Measurements from ENCODE around the gene RHBDD2.
"Not testable (repeated sequence)": the region's sequence is repeated elsewhere in the genome, so short reads cannot be mapped to it uniquely, and the experiment has no call there.

RHBDD2 gene

GRCh38 chr7:75849573-75849972 lies 29.3 kb upstream of the RHBDD2 start:
- no peaks in the 10 kb centered on the region for H3K27me3 Mint-ChIP-seq
- DNase-seq (no peak), ATAC-seq (replicated peaks) (no peak)
- no peaks in the 10 kb centered on the region for H3K4me1 Mint-ChIP-seq (ENCODE audit: low read depth in 2 of 2)
- H3K27ac Mint-ChIP-seq, result no peak overlapping the region
- no peaks in the 10 kb centered on the region for H3K9me3 Mint-ChIP-seq
- no peak overlapping the region for H3K4me3 Mint-ChIP-seq
- H3K36me3 Mint-ChIP-seq (ENCODE audit: insufficient read depth), result no peaks in the 10 kb centered on the region

GRCh38 chr7:75850235-75850634 lies 28.6 kb upstream of the RHBDD2 start:
- Mint-ChIP-seq H3K4me1 (ENCODE audit: low read depth in 2 of 2) (no peaks in the 10 kb centered on the region), H3K36me3 (ENCODE audit: insufficient read depth) (no peaks in the 10 kb centered on the region), H3K27ac (no peak overlapping the region), H3K27me3 (no peaks in the 10 kb centered on the region), H3K9me3 (no peaks in the 10 kb centered on the region), H3K4me3 (no peak overlapping the region)
- ATAC-seq (replicated peaks) (no peak), DNase-seq (no peak)

- H3K4me1 Mint-ChIP-seq (ENCODE audit: low read depth in 2 of 2), result no peaks in the 10 kb centered on the region
- no peak overlapping the region for H3K4me3 Mint-ChIP-seq
- no peaks in the 10 kb centered on the region for H3K27me3 Mint-ChIP-seq
- H3K27ac Mint-ChIP-seq, result no peak overlapping the region
- H3K9me3 Mint-ChIP-seq, result no peaks in the 10 kb centered on the region
- no peak for DNase-seq
- no peak for ATAC-seq (replicated peaks)
- H3K36me3 Mint-ChIP-seq (ENCODE audit: insufficient read depth), result no peaks in the 10 kb centered on the region
These were observed 24.6 kb upstream of the RHBDD2 start for GRCh38 chr7:75854233-75854632.

- not testable (repeated sequence) for ATAC-seq (replicated peaks); H3K4me1 Mint-ChIP-seq (ENCODE audit: low read depth in 2 of 2); DNase-seq; H3K36me3 Mint-ChIP-seq (ENCODE audit: insufficient read depth); H3K27ac Mint-ChIP-seq; H3K27me3 Mint-ChIP-seq; H3K4me3 Mint-ChIP-seq; H3K9me3 Mint-ChIP-seq
These were observed 24.0 kb upstream of the RHBDD2 start for GRCh38 chr7:75854813-75855345.

GRCh38 chr7:75856536-75856935 lies 22.3 kb upstream of the RHBDD2 start:
- no peaks in the 10 kb centered on the region for H3K36me3 Mint-ChIP-seq (ENCODE audit: insufficient read depth)
- H3K4me3 Mint-ChIP-seq, result no peak overlapping the region
- no peak overlapping the region for H3K27ac Mint-ChIP-seq
- H3K4me1 Mint-ChIP-seq (ENCODE audit: low read depth in 2 of 2), result no peaks in the 10 kb centered on the region
- no peaks in the 10 kb centered on the region for H3K9me3 Mint-ChIP-seq
- ATAC-seq (replicated peaks) (peak; percentile 21), DNase-seq (no peak)
- H3K27me3 Mint-ChIP-seq, result no peaks in the 10 kb centered on the region

GRCh38 chr7:75858410-75858809 lies 20.4 kb upstream of the RHBDD2 start:
- ATAC-seq (replicated peaks) (no peak), DNase-seq (no peak)
- no peak overlapping the region for H3K4me3 Mint-ChIP-seq
- no peaks in the 10 kb centered on the region for H3K9me3 Mint-ChIP-seq
- no peak overlapping the region for H3K27ac Mint-ChIP-seq
- no peaks in the 10 kb centered on the region for H3K4me1 Mint-ChIP-seq (ENCODE audit: low read depth in 2 of 2)
- peaks cover 4 to 5% of the 10 kb centered on the region in 2 donors for H3K27me3 Mint-ChIP-seq
- H3K36me3 Mint-ChIP-seq (ENCODE audit: insufficient read depth), result peaks cover 3% of the 10 kb centered on the region

- Mint-ChIP-seq H3K9me3 (no peaks in the 10 kb centered on the region), H3K4me3 (no peak overlapping the region), H3K27me3 (peaks cover 17 to 23% of the 10 kb centered on the region in 2 donors), H3K4me1 (ENCODE audit: low read depth in 2 of 2) (peaks cover 4 to 5% of the 10 kb centered on the region in 2 donors), H3K36me3 (ENCODE audit: insufficient read depth) (peaks cover 7% of the 10 kb centered on the region), H3K27ac (no peak overlapping the region)
- ATAC-seq (replicated peaks), result no peak
- DNase-seq, result no peak
These were observed 17.2 kb upstream of the RHBDD2 start for GRCh38 chr7:75861636-75862035.

- H3K36me3 Mint-ChIP-seq (ENCODE audit: insufficient read depth); H3K4me1 Mint-ChIP-seq (ENCODE audit: low read depth in 2 of 2); H3K9me3 Mint-ChIP-seq; H3K4me3 Mint-ChIP-seq; ATAC-seq (replicated peaks); H3K27ac Mint-ChIP-seq; DNase-seq: not testable (repeated sequence)
- peaks cover 22 to 27% of the 10 kb centered on the region in 2 donors for H3K27me3 Mint-ChIP-seq
These were observed 14.6 kb upstream of the RHBDD2 start for GRCh38 chr7:75864251-75864650.

GRCh38 chr7:75866114-75866488 lies 12.7 kb upstream of the RHBDD2 start:
- Mint-ChIP-seq H3K27ac (no peak overlapping the region), H3K9me3 (no peaks in the 10 kb centered on the region), H3K4me1 (ENCODE audit: low read depth in 2 of 2) (peaks cover 4 to 5% of the 10 kb centered on the region in 2 donors), H3K4me3 (no peak overlapping the region), H3K36me3 (ENCODE audit: insufficient read depth) (peaks cover 7% of the 10 kb centered on the region), H3K27me3 (peaks cover 22 to 27% of the 10 kb centered on the region in 2 donors)
- DNase-seq, result no peak
- ATAC-seq (replicated peaks), result peak; percentile 7

- H3K9me3 Mint-ChIP-seq, result no peaks in the 10 kb centered on the region
These were observed 12.1 kb upstream of the RHBDD2 start for GRCh38 chr7:75866489-75867389.

GRCh38 chr7:75867390-75867717 lies 11.5 kb upstream of the RHBDD2 start:
- Mint-ChIP-seq H3K27me3 (peaks cover 22 to 27% of the 10 kb centered on the region in 2 donors), H3K4me1 (ENCODE audit: low read depth in 2 of 2) (peaks cover 4 to 5% of the 10 kb centered on the region in 2 donors), H3K27ac (no peak overlapping the region), H3K9me3 (no peaks in the 10 kb centered on the region), H3K36me3 (ENCODE audit: insufficient read depth) (peaks cover 7% of the 10 kb centered on the region), H3K4me3 (no peak overlapping the region)
- DNase-seq (no peak), ATAC-seq (replicated peaks) (no peak)

More at GRCh38 chr7:75866489-75867389, 12.1 kb upstream of the RHBDD2 start:
- Mint-ChIP-seq H3K4me3 (no peak overlapping the region), H3K27me3 (peaks cover 22 to 27% of the 10 kb centered on the region in 2 donors), H3K4me1 (ENCODE audit: low read depth in 2 of 2) (peaks cover 4 to 5% of the 10 kb centered on the region in 2 donors), H3K36me3 (ENCODE audit: insufficient read depth) (peaks cover 7% of the 10 kb centered on the region), H3K27ac (no peak overlapping the region)
- DNase-seq (peak; percentile 18 to 29 (median 23)), ATAC-seq (replicated peaks) (peak; percentile 69)

- H3K4me1 Mint-ChIP-seq (ENCODE audit: low read depth in 2 of 2), result peaks cover 4 to 5% of the 10 kb centered on the region in 2 donors
- no peak overlapping the region for H3K27ac Mint-ChIP-seq
- DNase-seq (no peak), ATAC-seq (replicated peaks) (no peak)
- no peaks in the 10 kb centered on the region for H3K9me3 Mint-ChIP-seq
- H3K4me3 Mint-ChIP-seq, result no peak overlapping the region
- H3K27me3 Mint-ChIP-seq, result peaks cover 20 to 25% of the 10 kb centered on the region in 2 donors
- peaks cover 6% of the 10 kb centered on the region for H3K36me3 Mint-ChIP-seq (ENCODE audit: insufficient read depth)
These were observed 10.7 kb upstream of the RHBDD2 start for GRCh38 chr7:75868153-75868552.

GRCh38 chr7:75869776-75870379 lies 9.0 kb upstream of the RHBDD2 start:
- Mint-ChIP-seq H3K9me3 (no peaks in the 10 kb centered on the region), H3K36me3 (ENCODE audit: insufficient read depth) (no peaks in the 10 kb centered on the region), H3K4me3 (no peak overlapping the region), H3K27ac (no peak overlapping the region), H3K27me3 (peaks cover 12 to 14% of the 10 kb centered on the region in 2 donors), H3K4me1 (ENCODE audit: low read depth in 2 of 2) (peaks cover 4 to 5% of the 10 kb centered on the region in 2 donors)
- ATAC-seq (replicated peaks) (no peak), DNase-seq (no peak)
